Measurements from ENCODE around the gene MRPL14.

The MRPL14 gene

DNA sequence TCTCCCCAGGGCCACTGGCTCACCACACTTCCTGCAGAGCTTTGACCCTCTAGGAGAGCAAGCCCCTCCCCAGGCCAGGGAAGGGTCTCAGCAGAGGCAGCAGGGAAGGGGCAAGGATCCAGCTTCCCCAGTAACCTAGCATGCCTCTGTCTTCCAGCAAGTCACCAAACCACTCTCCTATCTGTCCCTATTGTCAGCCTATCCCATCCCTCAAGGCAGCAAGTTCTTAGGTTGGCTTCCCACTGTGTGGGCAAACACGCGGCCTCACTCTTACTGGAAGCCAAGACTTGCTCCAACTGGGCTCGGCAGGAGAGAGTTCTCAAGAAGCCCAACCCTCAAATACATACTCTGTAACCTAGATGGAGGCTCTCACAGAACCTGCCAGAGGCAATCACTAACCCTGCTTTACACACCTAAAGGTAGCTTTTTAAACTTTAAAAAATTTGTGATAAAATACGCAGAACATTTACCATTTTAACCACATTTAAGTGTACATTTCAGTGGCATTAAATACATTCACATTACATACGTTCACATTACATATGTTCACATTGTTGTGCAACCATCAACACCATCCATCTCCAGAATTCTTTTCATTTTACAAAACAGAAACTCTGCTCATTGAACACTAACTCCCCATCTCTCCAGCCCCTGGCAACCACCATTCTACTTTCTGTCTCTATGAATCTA, 58.5 kb downstream of the MRPL14 start:
- DNase-seq (ENCODE audit: low read depth), result no peak
- H3K4me3 ChIP-seq (ENCODE audit: low read length), result no peak overlapping the region
- TF ChIP-seq, protein P1, sequence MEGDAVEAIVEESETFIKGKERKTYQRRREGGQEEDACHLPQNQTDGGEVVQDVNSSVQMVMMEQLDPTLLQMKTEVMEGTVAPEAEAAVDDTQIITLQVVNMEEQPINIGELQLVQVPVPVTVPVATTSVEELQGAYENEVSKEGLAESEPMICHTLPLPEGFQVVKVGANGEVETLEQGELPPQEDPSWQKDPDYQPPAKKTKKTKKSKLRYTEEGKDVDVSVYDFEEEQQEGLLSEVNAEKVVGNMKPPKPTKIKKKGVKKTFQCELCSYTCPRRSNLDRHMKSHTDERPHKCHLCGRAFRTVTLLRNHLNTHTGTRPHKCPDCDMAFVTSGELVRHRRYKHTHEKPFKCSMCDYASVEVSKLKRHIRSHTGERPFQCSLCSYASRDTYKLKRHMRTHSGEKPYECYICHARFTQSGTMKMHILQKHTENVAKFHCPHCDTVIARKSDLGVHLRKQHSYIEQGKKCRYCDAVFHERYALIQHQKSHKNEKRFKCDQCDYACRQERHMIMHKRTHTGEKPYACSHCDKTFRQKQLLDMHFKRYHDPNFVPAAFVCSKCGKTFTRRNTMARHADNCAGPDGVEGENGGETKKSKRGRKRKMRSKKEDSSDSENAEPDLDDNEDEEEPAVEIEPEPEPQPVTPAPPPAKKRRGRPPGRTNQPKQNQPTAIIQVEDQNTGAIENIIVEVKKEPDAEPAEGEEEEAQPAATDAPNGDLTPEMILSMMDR (conservative IDR thresholded peaks at IDR 0.05; ENCODE audit: low read depth, low read length), result no peak

DNA sequence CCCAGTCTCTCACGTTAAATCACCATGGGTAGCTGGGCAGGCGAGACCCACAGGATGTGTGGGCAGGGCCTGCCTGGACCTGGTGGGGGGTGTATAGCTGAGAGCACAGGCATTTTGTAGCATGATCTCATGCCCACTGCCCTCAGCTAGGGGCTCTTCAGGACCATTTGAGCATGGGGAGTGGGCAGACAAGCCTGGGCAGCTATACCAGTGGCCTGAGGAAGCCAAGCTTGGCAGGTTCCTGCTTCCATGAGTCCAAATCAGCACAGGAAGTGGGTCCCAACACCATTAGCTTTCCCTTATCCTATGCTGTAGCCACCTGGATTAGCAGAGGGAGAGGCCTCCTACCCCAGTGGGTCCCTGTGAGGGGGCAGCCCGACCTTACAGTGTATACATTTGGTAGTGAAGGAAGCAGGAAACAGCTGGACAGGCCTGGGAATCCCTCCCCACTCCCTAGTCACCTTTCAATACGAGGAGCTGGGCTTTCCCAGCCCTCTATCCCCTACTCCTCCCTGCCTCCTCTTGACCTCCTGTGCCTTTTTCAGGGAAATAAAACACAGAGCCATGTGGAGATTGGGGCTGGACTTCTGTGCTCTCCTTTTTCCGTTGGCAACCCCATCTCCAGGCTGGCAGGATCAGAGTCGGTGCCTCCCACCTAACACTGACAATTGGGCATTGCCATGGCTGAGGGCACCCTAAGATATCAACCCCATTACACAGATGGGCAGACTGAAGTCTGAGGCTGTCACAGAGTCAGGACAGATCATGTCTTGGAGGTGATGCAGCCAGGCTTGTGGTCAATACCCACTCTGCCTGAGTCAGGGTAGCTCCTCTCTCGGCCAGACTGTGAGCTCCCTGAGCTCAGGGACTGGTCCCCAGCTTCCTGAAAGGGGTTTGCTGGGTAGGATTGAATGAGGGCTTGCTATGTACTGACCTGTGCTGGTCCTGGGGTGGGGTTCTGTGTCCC, 59.8 kb downstream of the MRPL14 start:
- TF ChIP-seq, protein P1 (conservative IDR thresholded peaks at IDR 0.05; ENCODE audit: low read depth, low read length), result no peak
- DNase-seq (ENCODE audit: low read depth), result no peak
- no peak overlapping the region for H3K4me3 ChIP-seq (ENCODE audit: low read length)

DNA sequence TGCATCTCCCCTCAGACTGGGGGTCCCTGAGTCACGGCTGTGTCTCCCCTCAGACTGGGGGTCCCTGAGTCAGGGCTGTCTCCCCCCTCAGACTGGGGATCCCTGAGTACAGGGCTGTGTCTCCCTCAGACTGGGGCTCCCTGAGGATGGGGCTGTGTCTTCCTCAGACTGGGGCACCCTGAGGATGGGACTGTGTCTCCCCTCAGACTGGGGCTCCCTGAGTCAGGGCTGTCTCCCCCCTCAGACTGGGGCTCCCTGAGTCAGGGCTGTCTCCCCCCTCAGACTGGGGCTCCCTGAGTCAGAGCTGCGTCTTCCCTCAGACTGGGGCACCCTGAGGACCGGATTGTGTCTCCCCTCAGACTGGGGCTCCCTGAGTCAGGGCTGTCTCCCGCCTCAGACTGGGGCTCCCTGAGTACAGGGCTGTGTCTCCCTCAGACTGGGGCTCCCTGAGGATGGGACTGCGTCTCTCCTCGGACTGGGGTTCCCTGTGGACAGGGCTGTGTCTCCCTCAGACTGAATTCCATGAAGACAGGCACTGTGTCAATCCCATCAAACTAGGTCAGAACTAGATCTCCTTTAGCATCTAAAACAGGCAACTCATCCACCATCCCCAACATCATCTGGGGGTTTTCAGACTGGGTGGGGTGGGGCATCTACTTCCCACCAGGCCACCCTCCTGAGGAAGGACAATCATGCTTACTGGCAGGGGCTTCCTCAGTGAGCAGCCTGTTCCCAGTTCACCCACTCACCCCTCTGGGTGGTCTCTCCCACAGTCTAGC, 60.7 kb downstream of the MRPL14 start:
- TF ChIP-seq, protein P1 (conservative IDR thresholded peaks at IDR 0.05; ENCODE audit: low read depth, low read length), result no peak
- H3K4me3 ChIP-seq (ENCODE audit: low read length), result no peak overlapping the region
- no peak for DNase-seq (ENCODE audit: low read depth)

DNA sequence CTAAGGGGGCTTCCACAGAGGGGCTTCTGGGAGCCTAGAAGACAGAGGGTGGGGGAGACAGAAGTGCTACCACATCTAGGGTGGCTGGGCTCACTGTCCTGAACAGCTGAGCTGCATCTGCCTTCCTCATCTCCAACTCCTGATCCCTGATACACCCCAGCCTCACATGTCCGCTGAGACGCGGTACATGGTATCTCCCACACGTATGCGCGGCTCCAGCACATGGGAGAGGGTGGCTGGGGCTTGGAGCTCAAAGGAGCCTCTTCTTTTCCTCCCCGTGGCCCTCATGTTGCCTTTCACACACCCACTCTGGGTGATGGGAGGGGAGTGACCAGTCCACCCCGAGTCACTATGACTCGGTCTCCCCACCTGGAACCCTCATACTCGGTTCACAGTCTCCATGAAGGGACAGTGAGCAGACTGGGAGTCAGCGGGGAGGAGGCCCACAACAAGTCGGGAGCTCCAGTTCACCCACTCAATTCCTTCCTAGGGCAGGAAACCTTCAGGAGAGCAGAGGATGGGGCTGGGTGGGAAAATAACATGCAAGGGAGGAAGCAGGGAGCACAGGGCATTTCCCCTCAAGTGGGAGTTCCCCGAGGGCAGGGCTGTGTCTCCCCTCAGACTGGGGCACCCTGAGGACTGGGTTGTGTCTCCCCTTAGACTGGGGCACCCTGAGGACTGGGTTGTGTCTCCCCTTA, 61.7 kb downstream of the MRPL14 start:
- TF ChIP-seq, protein P1 (conservative IDR thresholded peaks at IDR 0.05; ENCODE audit: low read depth, low read length), result no peak
- no peak overlapping the region for H3K4me3 ChIP-seq (ENCODE audit: low read length)
- DNase-seq (ENCODE audit: low read depth), result no peak

DNA sequence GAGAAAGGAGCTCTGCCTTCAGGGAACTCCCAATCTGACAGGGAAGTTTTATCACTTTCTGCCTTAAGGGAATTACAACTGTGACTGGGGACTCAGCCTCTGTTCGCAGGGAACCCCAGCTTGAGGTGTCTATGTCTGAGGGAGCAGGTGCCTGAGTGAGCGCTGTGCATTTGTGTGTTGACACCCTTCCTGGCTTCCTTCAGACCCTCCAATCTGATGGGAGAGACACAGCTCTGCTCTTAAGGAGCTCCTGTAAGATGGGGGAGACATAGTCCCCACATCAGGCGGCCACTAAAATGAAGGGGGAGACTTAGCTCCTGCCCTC, 62.3 kb downstream of the MRPL14 start:
- DNase-seq (ENCODE audit: low read depth), result no peak
- TF ChIP-seq, protein P1 (conservative IDR thresholded peaks at IDR 0.05; ENCODE audit: low read depth, low read length), result no peak
- no peak overlapping the region for H3K4me3 ChIP-seq (ENCODE audit: low read length)

DNA sequence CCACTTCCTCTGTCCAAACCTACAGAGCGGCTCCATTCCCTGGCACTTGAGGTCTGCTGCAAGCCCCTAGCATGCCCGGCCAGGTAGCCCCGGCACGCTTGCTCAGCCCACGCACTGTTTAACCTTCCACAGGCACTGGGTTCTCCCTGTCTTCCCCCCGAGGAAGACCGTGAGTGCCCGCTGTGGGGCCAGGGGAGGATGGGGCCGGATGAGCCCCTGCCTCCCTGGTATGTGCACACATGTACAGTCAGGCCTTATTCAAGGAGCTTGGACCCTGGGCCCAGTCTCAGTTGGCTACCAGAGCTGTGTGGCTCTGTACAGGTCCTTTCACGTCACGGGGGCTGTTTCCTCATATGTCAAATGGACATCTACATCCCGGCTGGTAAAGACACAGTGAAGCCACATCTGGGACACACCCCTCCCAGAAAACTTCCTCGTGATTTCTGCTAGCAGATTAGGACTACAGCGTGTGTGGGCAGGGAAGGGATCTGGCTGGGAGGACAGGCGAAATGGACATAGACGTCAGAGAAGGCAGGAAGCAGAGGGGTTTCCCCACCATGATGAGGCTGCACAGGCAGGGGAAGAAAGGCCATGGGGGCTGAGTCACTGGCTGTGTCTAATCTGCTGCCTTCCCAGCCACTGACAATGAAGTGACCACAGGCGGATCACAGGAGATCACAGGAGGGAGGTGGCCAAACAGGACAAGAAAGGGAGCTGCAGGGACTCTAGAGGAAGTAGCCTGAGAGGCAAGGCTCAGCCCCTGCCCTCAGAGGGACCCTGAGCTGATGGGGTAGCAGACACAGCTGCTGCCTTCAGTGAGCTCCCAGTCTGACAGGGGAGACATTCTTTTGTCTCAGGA, 62.9 kb downstream of the MRPL14 start:
- no peak overlapping the region for H3K4me3 ChIP-seq (ENCODE audit: low read length)
- DNase-seq (ENCODE audit: low read depth), result peak; percentile 81
- TF ChIP-seq, protein P1 (conservative IDR thresholded peaks at IDR 0.05; ENCODE audit: low read depth, low read length), result no peak

All from retinal pigment epithelial cell (primary cell).